Fibroblast of peridontal ligament (primary cell): Measurements from ENCODE around the gene ABHD12B.

Experiments
- DNase-seq: peaks from one replicate; pipeline ENCODE4 v3.0.0-alpha.2; 2010; ENCODE audit errors: extremely low read depth

ABHD12B gene, protein sequence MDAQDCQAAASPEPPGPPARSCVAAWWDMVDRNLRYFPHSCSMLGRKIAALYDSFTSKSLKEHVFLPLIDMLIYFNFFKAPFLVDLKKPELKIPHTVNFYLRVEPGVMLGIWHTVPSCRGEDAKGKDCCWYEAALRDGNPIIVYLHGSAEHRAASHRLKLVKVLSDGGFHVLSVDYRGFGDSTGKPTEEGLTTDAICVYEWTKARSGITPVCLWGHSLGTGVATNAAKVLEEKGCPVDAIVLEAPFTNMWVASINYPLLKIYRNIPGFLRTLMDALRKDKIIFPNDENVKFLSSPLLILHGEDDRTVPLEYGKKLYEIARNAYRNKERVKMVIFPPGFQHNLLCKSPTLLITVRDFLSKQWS

GRCh38 chr14:50871914-50872732 is at the start of gene ABHD12B:
Gene ABHD12B, plus strand, starts transcription at chr14:50872053. Its CDS starts 122 bp downstream, at chr14:50872175.
- DNase-seq = no peak

- DNase-seq = no peak
These were observed 49.3 kb upstream of the ABHD12B start for GRCh38 chr14:50822501-50823042.

DNA sequence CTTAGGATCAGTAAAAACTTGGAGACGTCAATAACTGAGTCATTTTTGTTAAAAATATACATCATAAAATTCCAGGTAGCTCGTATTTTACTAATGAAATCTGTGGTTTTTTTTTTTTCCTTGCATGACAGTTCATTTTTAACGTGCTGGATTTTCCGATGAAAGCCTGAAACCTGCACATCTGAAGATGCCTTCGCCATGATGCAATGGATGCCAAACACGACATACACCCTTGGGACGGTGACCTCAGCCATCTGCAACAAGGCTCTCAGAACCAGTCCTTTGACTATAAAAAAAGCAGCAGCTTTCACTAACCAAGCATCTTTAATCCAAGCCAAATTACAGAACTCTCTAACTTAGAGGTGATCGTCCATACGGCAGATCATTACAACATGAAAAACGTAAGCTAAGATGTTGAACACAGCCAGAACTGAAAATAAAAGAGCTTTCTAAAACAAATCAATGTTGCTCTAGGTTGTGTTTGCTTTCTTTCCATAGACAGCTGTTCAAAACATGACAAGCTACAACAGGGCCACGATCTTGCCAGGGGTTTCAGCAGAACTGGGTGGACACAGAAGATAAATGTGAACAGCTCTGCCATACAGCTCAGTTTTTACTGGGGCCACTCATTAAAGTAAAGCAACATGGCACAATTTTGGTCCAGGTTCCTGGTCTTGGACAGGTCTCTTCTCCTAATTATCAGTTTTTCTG is 48.6 kb upstream of the ABHD12B start:
- DNase-seq = peak; percentile 20

GRCh38 chr14:50823762-50824636 is 47.9 kb upstream of the ABHD12B start:
- DNase-seq = peak; percentile 23

- no peak for DNase-seq
These were observed 46.5 kb upstream of the ABHD12B start for GRCh38 chr14:50825307-50825706.

DNA sequence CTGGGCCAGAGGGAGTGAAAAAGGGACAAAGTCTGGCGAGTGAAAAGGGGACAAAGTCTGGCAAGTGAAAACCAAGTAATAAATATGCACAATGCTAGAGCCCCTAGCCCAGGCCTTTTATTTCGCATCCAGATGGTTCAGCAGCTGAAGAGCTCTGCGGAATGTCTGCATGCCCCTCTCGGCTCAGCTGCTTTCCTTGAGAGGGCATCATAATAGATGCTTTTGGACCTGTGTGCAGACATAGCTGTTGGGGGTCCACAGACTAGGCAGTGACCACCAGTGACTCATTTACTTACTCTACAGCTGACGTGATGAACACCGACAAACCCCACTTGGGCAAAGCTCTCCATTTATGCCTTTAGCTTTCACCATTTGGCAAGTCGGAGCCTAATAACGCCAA is 45.2 kb upstream of the ABHD12B start:
- no peak for DNase-seq

- DNase-seq = peak; percentile 28
These were observed 42.9 kb upstream of the ABHD12B start for GRCh38 chr14:50828721-50829488.

DNA sequence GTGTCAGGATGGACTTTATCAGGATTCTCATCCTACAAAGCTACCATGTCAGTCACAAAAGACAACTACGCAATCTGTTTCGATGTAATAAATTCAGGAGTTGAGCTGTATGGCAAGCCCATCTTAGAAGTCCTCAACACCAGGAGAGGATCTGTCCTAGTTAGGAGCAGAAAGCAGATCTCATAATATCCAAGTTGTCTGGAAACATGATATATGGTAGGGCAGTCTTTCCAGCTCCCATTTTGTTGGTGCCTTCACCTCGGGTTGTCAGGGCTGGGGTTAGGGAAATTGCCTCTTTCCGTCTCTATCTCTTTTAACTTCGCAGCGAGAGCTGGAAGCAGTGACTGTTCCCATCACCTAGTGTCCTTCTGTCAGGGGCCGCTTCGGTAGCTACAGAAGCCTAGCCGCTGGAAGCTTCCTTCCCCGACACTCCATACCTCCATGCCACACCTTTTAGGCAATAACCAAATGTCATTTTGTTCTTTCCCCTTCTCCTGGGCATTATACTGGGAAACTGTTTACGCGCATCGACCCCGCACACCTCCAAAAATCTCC is 42.3 kb upstream of the ABHD12B start:
- no peak for DNase-seq

DNA sequence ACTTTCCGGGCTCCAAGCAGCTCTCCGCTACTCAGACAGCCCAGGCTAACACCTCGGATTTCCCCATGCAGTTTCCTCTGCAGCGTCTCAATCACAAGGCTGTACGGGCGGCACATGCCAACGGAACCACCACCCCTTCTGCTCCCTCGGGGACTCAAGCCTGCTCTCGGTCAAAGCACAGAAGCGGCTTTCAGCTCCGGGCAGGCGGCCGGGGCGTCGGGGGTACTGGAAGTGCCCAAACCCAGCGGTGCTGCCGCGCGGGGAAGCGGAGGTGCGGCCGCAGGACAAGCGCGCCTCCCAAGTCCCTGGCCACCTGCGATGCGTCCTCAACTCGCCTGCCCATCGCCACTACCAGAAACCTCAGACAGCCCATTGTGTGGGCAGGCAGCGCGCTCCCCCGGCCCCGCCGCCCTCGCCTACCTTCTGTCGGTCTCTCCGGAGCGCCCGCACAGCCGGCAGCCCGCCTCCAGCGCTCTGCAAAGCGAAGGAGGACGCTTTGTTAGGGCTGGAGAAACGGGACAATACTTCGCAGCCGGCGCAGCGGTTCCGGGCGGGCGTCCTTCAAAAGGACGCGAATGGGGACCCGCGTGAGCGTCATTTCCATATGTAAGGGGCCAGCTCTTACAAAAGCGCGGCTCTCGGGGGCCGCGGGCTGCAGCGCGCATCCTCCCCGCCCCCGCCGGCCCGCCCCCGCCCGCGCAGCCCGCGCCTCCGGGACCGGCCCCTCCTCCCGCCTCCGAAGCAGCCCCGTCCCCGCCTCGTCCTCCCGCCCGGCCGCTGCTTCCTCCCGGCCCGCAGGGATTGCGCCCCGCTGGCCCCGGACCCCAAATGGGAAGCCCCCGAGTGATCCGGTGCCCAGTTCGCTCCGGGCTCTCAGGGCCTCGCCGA is 41.6 kb upstream of the ABHD12B start:
- DNase-seq = peak; percentile 40

GRCh38 chr14:50830932-50831725 is 40.7 kb upstream of the ABHD12B start, which contains the start of gene NIN:
Gene NIN, minus strand, starts transcription at chr14:50831162. Its CDS starts 9,106 bp downstream, at chr14:50822056.
- peak; percentile 60 for DNase-seq

- DNase-seq = peak; percentile 22
These were observed 40.1 kb upstream of the ABHD12B start for GRCh38 chr14:50831726-50832168.

- no peak for DNase-seq
These were observed 38.8 kb upstream of the ABHD12B start for GRCh38 chr14:50832935-50833630.

DNA sequence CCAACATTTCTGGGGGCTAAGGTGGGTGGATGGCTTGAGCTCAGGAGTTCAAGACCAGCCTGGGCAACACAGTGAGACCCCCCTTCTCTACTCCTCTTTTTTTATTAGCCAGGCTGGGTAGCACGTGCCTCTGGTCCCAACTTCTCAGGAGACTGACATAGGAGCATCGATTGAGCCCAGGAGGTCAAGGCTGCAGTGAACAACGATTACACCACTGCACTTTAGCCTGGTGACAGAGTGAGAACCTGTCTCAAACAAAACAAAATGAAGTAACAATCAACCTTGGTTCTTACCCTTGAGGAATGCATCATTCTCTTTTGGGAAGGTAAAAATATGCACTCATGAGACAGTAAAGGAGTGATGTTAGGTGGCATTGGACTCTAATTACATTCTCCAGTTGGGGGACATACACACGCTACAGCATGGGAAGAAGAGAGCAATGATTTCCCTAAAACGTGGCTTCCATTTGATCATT is 37.0 kb upstream of the ABHD12B start:
- DNase-seq = no peak

GRCh38 chr14:50835280-50835679 is 36.6 kb upstream of the ABHD12B start:
- DNase-seq = peak; percentile 77

DNA sequence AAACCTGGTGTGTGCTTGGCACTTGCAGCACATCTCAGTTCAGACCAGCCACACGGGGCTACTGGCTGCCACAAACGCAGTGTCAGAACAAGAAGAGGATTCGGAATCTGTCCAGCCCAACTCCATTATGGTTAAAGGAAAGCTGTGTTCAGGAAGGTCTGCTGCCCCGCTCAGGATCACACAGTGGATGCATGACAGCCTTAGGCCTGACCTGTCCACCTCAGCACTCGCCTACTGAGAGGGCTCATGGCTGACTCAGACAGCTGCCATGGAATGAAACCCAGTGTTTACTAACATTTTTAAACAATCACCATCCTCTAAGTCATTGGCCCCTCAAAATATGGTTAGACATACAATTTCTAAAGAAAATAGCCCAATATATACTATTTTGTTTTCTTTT is 35.3 kb upstream of the ABHD12B start:
- no peak for DNase-seq

DNA sequence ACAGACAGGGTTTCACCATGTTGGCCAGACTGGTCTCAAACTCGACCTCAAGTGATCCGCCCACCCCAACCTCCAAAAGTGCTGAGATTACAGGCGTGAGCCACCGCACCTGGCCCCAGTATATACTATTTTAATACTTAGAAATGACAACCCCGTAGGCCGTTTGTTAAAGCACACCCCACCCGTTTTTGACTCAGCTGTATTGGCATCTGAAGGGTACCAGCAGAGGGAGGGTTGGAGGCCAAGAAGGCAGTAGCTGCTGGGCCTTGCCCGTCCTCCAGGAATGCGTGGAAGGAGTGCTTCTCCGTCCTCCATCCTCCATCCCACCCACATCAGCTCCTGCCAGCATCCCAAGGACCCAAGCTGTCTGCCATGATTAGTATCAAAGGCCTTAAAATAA is 34.6 kb upstream of the ABHD12B start:
- DNase-seq = no peak

DNA sequence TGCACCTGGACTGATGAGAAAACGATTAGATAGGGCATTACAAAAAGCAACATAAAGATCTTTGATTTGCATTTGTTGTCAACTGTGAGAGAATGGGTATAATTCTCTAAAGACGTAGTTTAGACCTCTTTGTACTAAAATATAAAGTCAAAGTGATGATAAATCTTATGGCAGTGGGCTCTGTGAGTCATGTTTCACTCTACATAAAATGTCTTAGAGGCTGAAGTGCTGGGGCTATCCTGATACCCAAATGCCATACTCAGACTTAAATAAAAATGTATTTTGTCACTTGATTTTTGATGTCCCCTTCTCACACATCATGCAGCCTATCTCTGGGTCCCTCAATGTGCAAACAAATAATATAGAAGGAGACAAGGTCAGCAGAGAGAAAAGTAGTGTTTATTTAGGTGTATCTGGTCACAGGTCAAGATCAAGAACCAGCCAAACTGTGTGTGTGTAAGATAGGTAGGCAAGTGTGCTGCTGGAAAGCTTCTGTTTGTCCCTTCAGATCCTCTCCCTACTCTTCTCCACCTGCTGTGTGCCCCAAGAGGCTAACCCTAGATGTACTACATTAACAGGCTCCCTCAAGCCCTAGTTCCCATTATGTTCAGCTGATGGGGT is 33.9 kb upstream of the ABHD12B start:
- DNase-seq = no peak
